Endodermal cell (in vitro differentiated cells): ENCODE measurements around the gene KMT2E. TPM values are rescaled to one million over a fixed set of nuclear protein-coding genes. Genes with fewer than 3 reads are reported as not detected.
"Not testable (repeated sequence)": the region's sequence is repeated elsewhere in the genome, so short reads cannot be mapped to it uniquely, and the experiment has no call there.

Experiments
- DNase-seq: peaks from one replicate; pipeline ENCODE4 v3.0.0-alpha.2; 2017
- H3K27ac ChIP-seq: 2 replicates; pipeline ENCODE4 v1.5.1; 2013; ENCODE audit warnings: mild to moderate bottlenecking, low read depth, low read length, moderate library complexity
- H3K27me3 ChIP-seq: 2 replicates; pipeline ENCODE4 v1.6.1; 2013; ENCODE audit warnings: mild to moderate bottlenecking, low read length, moderate library complexity; ENCODE audit not compliant: insufficient read depth, control insufficient read depth, poor library complexity, severe bottlenecking
- H3K36me3 ChIP-seq: 2 replicates; pipeline ENCODE4 v1.7.0; 2013; ENCODE audit warnings: mild to moderate bottlenecking, low read length, moderate library complexity; ENCODE audit not compliant: control insufficient read depth, insufficient read depth
- H3K4me1 ChIP-seq: one replicate; pipeline ENCODE4 v1.7.0; 2013; ENCODE audit warnings: low read length; ENCODE audit not compliant: control insufficient read depth, insufficient read depth
- H3K4me3 ChIP-seq: 2 replicates; pipeline ENCODE4 v1.5.1; 2013; ENCODE audit warnings: mild to moderate bottlenecking, low read length, moderate library complexity
- H3K9ac ChIP-seq: 2 replicates; pipeline ENCODE4 v1.6.1; 2013; ENCODE audit warnings: mild to moderate bottlenecking, low read length, moderate library complexity; ENCODE audit not compliant: poor library complexity, severe bottlenecking; ENCODE audit errors: extremely low read depth
- H3K9me3 ChIP-seq: 2 replicates; pipeline ENCODE4 v1.6.1; 2013; ENCODE audit warnings: mild to moderate bottlenecking, low read length, moderate library complexity; ENCODE audit not compliant: control insufficient read depth
- H3K27ac Mint-ChIP-seq: 2 replicates; pipeline ENCODE4 v1.8.0; 2020; ENCODE audit warnings: mixed read lengths
- H3K27me3 Mint-ChIP-seq: 2 replicates; pipeline ENCODE4 v1.8.0; 2021; ENCODE audit warnings: mild to moderate bottlenecking, mixed read lengths; ENCODE audit not compliant: insufficient read depth
- H3K36me3 Mint-ChIP-seq: 2 replicates; pipeline ENCODE4 v1.8.0; 2020; ENCODE audit warnings: low read depth, mixed read lengths
- H3K4me1 Mint-ChIP-seq: 2 replicates; pipeline ENCODE4 v1.8.0; 2020; ENCODE audit warnings: mixed read lengths
- H3K4me3 Mint-ChIP-seq: 2 replicates; pipeline ENCODE4 v1.8.0; 2020; ENCODE audit warnings: mild to moderate bottlenecking, moderate library complexity, mixed read lengths
- H3K9me3 Mint-ChIP-seq: 2 replicates; pipeline ENCODE4 v1.8.0; 2020; ENCODE audit warnings: mild to moderate bottlenecking, mixed read lengths
- WGBS, 2 experiments: methylation state at CpG; one replicate each; pipeline versions ENCODE4 v1.1.5 to v1.1.7; 2013; ENCODE audit warnings: missing lambda C conversion rate in 2 of 2, mixed read lengths in 1 of 2; ENCODE audit not compliant: insufficient coverage in 1 of 2, insufficient read length in 1 of 2; 5-methylcytosine and 5-hydroxymethylcytosine counted together
- total RNA-seq, 2 donors: library from RNA; stranded (reverse); fragmentation: NEBNext Ultra II Directional in 1 of 2; extraction: Animal tissue kit (Norgen Biotek cat#: 25700) in 1 of 2; gene quantifications; 2 replicates in 1 of 2; 3 replicates in 1 of 2; pipeline ENCODE4 v1.2.1, GENCODE V29; 2021
- TF ChIP-seq, protein P1 (sequence below): fragments of 200-600 bp; sonication (generic); conservative IDR thresholded peaks from 2 replicates; pipeline ENCODE4 v1.5.0; 2021; ENCODE audit warnings: antibody characterized with exemption, mild to moderate bottlenecking

KMT2E gene
- total RNA-seq, 2 donors from 2014 or later = 65.7 to 70.4 TPM

DNA sequence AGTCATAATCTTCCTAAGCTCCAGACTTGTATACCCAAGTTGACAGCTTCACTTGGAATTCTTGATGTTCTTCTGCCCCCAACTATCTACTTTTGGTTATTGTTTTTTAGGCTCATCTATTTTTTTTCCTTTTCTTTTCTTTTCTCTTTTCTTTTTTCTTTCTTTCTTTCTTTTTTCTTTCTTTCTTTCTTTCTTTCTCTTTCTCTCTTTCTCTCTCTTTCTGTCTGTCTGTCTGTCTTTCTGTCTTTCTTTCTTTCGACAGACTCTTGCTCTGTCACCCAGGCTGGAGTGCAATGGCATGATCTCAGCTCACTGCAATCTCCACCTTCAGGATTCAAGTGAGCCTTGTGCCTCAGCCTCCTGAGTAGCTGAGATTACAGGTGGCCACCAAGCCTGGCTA lies 36.5 kb downstream of the KMT2E start:
- no peak overlapping the region for H3K4me3 ChIP-seq
- H3K9ac ChIP-seq = no peak overlapping the region
- no peaks in the 10 kb centered on the region for H3K9me3 Mint-ChIP-seq
- no peak for DNase-seq
- H3K27me3 Mint-ChIP-seq = no peaks in the 10 kb centered on the region
- no peaks in the 10 kb centered on the region for H3K4me1 ChIP-seq
- TF ChIP-seq, protein P1, sequence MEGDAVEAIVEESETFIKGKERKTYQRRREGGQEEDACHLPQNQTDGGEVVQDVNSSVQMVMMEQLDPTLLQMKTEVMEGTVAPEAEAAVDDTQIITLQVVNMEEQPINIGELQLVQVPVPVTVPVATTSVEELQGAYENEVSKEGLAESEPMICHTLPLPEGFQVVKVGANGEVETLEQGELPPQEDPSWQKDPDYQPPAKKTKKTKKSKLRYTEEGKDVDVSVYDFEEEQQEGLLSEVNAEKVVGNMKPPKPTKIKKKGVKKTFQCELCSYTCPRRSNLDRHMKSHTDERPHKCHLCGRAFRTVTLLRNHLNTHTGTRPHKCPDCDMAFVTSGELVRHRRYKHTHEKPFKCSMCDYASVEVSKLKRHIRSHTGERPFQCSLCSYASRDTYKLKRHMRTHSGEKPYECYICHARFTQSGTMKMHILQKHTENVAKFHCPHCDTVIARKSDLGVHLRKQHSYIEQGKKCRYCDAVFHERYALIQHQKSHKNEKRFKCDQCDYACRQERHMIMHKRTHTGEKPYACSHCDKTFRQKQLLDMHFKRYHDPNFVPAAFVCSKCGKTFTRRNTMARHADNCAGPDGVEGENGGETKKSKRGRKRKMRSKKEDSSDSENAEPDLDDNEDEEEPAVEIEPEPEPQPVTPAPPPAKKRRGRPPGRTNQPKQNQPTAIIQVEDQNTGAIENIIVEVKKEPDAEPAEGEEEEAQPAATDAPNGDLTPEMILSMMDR = no peak
- H3K4me1 Mint-ChIP-seq = no peaks in the 10 kb centered on the region
- H3K4me3 Mint-ChIP-seq = no peak overlapping the region
- 97 to 100% methylated on average over 1 of the region's 1 CpG for WGBS, 2 experiments
- H3K36me3 ChIP-seq = peaks cover 84% of the 10 kb centered on the region
- no peaks in the 10 kb centered on the region for H3K9me3 ChIP-seq
- no peak overlapping the region for H3K27ac Mint-ChIP-seq
- H3K27me3 ChIP-seq = no peaks in the 10 kb centered on the region
- no peak overlapping the region for H3K27ac ChIP-seq
- H3K36me3 Mint-ChIP-seq = peaks cover 45% of the 10 kb centered on the region

DNA sequence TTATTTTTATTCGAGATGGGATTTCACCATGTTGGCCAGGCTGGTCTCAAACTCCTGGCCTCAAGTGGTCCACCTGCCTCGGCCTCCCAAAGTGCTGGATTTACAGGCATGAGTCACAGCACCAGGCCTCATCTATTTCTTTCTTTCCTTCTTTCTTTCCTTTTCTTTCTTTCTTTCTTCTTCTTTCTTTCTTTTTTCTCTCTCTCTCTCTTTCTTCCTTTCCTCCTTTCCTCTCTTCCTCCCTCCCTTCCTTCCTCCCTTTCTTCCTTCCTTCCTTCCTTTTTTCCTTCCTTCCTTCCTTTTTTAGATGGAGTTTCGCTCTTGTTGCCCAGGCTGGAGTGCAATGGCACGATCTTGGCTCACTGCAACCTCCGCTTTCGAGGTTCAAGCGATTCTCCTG lies 36.9 kb downstream of the KMT2E start:
- not testable (repeated sequence) for H3K9me3 ChIP-seq, H3K27me3 Mint-ChIP-seq, H3K4me3 ChIP-seq, H3K4me1 ChIP-seq, H3K27me3 ChIP-seq, H3K9ac ChIP-seq, DNase-seq, H3K4me3 Mint-ChIP-seq, H3K9me3 Mint-ChIP-seq, H3K4me1 Mint-ChIP-seq, H3K27ac ChIP-seq
- peak overlapping the region; percentile 62 for H3K27ac Mint-ChIP-seq
- peaks cover 80% of the 10 kb centered on the region for H3K36me3 ChIP-seq
- H3K36me3 Mint-ChIP-seq = peaks cover 44% of the 10 kb centered on the region
- WGBS, 2 experiments = 98 to 99% methylated on average over 7 of the region's 7 CpGs

DNA sequence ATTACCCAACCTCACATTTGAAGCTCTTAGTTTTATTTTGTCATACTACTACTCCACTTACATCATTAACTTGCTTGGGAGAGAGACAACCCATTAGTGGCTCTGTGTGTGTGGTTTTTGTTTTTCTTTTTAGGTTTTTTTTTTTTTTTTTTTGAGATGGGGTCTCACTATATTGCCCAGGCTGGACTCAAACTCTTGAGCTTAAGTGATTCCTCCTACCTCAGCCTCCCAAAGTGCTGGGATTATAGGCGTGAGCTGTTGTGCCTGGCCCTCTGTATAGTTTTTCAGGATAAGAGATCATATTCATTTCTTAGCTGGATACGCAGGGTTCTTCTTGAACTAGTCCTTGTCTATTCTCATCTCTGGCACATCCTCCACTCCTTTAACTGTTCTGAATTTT lies 41.1 kb downstream of the KMT2E start:
- no peak for DNase-seq
- peaks cover 24% of the 10 kb centered on the region for H3K36me3 Mint-ChIP-seq
- H3K27me3 Mint-ChIP-seq = no peaks in the 10 kb centered on the region
- no peak overlapping the region for H3K27ac Mint-ChIP-seq
- 86 to 95% methylated on average over 1 to 2 of the region's 2 CpGs for WGBS, 2 experiments
- H3K4me3 ChIP-seq = no peak overlapping the region
- H3K4me3 Mint-ChIP-seq = no peak overlapping the region
- peaks cover 3% of the 10 kb centered on the region for H3K4me1 Mint-ChIP-seq
- H3K4me1 ChIP-seq = no peaks in the 10 kb centered on the region
- no peaks in the 10 kb centered on the region for H3K9me3 Mint-ChIP-seq
- no peaks in the 10 kb centered on the region for H3K27me3 ChIP-seq
- TF ChIP-seq, protein P1 = no peak
- no peak overlapping the region for H3K9ac ChIP-seq
- no peaks in the 10 kb centered on the region for H3K9me3 ChIP-seq
- peaks cover 65% of the 10 kb centered on the region for H3K36me3 ChIP-seq
- H3K27ac ChIP-seq = no peak overlapping the region

DNA sequence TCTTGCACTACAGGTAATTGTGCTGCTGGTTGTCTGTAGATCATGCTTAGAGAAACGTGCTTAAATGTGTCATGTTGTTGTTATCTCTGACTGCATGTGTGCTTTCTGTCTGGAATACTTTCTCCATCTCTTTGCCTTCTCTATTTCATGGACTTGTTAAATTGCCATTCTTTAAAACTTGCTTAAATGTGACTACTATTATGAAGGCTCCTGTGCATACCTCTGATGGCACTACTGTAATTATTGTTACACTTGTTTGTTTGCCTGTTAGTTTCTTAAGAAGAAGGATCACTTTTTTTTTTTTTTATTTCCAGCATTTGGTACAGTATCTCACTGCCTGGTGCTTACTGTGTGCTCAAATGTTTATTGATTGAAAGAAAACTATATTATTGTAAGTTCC lies 41.6 kb downstream of the KMT2E start:
- H3K27ac Mint-ChIP-seq = no peak overlapping the region
- TF ChIP-seq, protein P1 = no peak
- H3K9ac ChIP-seq = no peak overlapping the region
- H3K4me3 ChIP-seq = no peak overlapping the region
- no peaks in the 10 kb centered on the region for H3K27me3 ChIP-seq
- H3K36me3 Mint-ChIP-seq = peaks cover 24% of the 10 kb centered on the region
- H3K9me3 ChIP-seq = no peaks in the 10 kb centered on the region
- no peaks in the 10 kb centered on the region for H3K9me3 Mint-ChIP-seq
- peaks cover 3% of the 10 kb centered on the region for H3K4me1 Mint-ChIP-seq
- peaks cover 63% of the 10 kb centered on the region for H3K36me3 ChIP-seq
- H3K4me1 ChIP-seq = no peaks in the 10 kb centered on the region
- H3K4me3 Mint-ChIP-seq = no peak overlapping the region
- no peaks in the 10 kb centered on the region for H3K27me3 Mint-ChIP-seq
- no peak overlapping the region for H3K27ac ChIP-seq
- WGBS, 2 experiments = 89 to 92% methylated on average over 1 of the region's 1 CpG
- DNase-seq = no peak
